ENCODE measurements around the gene PAX5. TPM values are rescaled to one million over a fixed set of nuclear protein-coding genes. Genes with fewer than 3 reads are reported as not detected.

PAX5 gene
- total RNA-seq, 4 donors from 2014 or later, result under 0.01 to 0.29 TPM; not detected in 2

- 80 to 90% methylated on average over 6 of the region's 6 CpGs for WGBS, 2 donors
- intact Hi-C loops (cut with DNase I), result loop anchor here (10.0 kb wide), 1 partner anchor 56 kb away; no protein-coding TSS in a partner anchor
- Histone ChIP-seq H3K36me3 (no peaks in the 10 kb centered on the region), H3K9me3 (no peaks in the 10 kb centered on the region), H3K4me3 (no peak overlapping the region), H3K4me1 (no peaks in the 10 kb centered on the region), H3K27me3 (peaks cover 0 to 62% (median 0%) of the 10 kb centered on the region in 4 donors), H3K27ac (no peak overlapping the region)
- TF ChIP-seq CTCF (IDR thresholded peaks at IDR 0.05) (no peak), POLR2A (IDR thresholded peaks at IDR 0.05) (no peak)
- DNase-seq, result no peak
Measured at GRCh38 chr9:36900856-36901220, 133.2 kb downstream of the PAX5 start.

GRCh38 chr9:36900136-36900855, 133.8 kb downstream of the PAX5 start:
- intact Hi-C loops (cut with DNase I), result loop anchor here (10.0 kb wide), 1 partner anchor 55 kb away; no protein-coding TSS in a partner anchor
- no peak overlapping the region for H3K4me3 ChIP-seq
- WGBS, 2 donors, result 71 to 72% methylated on average over 10 to 11 of the region's 18 CpGs
- no peak for DNase-seq
- TF ChIP-seq POLR2A (IDR thresholded peaks at IDR 0.05) (no peak), CTCF (IDR thresholded peaks at IDR 0.05) (no peak)
- no peak overlapping the region for H3K27ac ChIP-seq
- peaks cover 0 to 57% (median 0%) of the 10 kb centered on the region in 4 donors for H3K27me3 ChIP-seq
- H3K36me3 ChIP-seq, result no peaks in the 10 kb centered on the region
- H3K4me1 ChIP-seq, result no peaks in the 10 kb centered on the region
- no peaks in the 10 kb centered on the region for H3K9me3 ChIP-seq

GRCh38 chr9:36899406-36899805, 134.7 kb downstream of the PAX5 start:
- intact Hi-C loops (cut with DNase I), result no loop called here

GRCh38 chr9:36898431-36899020, 135.5 kb downstream of the PAX5 start:
- no peaks in the 10 kb centered on the region for H3K4me1 ChIP-seq
- TF ChIP-seq CTCF (IDR thresholded peaks at IDR 0.05) (no peak), POLR2A (IDR thresholded peaks at IDR 0.05) (no peak)
- H3K36me3 ChIP-seq, result no peaks in the 10 kb centered on the region
- 80 to 90% methylated on average over 6 to 16 of the region's 18 CpGs for WGBS, 2 donors
- H3K4me3 ChIP-seq, result no peak overlapping the region
- H3K9me3 ChIP-seq, result no peaks in the 10 kb centered on the region
- no peak for DNase-seq
- intact Hi-C loops (cut with DNase I), result no loop called here
- no peak overlapping the region for H3K27ac ChIP-seq
- peaks cover 0 to 50% (median 0%) of the 10 kb centered on the region in 4 donors for H3K27me3 ChIP-seq

More at GRCh38 chr9:36899406-36899805, 134.7 kb downstream of the PAX5 start:
- H3K4me1 ChIP-seq, result no peaks in the 10 kb centered on the region
- no peak overlapping the region for H3K27ac ChIP-seq
- peaks cover 0 to 50% (median 0%) of the 10 kb centered on the region in 4 donors for H3K27me3 ChIP-seq
- TF ChIP-seq CTCF (IDR thresholded peaks at IDR 0.05) (no peak), POLR2A (IDR thresholded peaks at IDR 0.05) (no peak)
- H3K36me3 ChIP-seq, result no peaks in the 10 kb centered on the region
- DNase-seq, result no peak
- WGBS, 2 donors, result 79 to 91% methylated on average over 3 to 4 of the region's 4 CpGs
- H3K4me3 ChIP-seq, result no peak overlapping the region
- no peaks in the 10 kb centered on the region for H3K9me3 ChIP-seq

- H3K4me3 ChIP-seq, result no peak overlapping the region
- TF ChIP-seq CTCF (IDR thresholded peaks at IDR 0.05) (no peak), POLR2A (IDR thresholded peaks at IDR 0.05) (no peak)
- intact Hi-C loops (cut with DNase I), result no loop called here
- H3K27ac ChIP-seq, result no peak overlapping the region
- 22 to 40% methylated on average over 2 of the region's 2 CpGs for WGBS, 2 donors
- H3K4me1 ChIP-seq, result no peaks in the 10 kb centered on the region
- H3K27me3 ChIP-seq, result peaks cover 0 to 56% (median 0%) of the 10 kb centered on the region in 4 donors
- H3K9me3 ChIP-seq, result no peaks in the 10 kb centered on the region
- no peaks in the 10 kb centered on the region for H3K36me3 ChIP-seq
- no peak for DNase-seq
Measured at GRCh38 chr9:36897478-36897877, 136.6 kb downstream of the PAX5 start.

All from esophagus squamous epithelium (tissue), 5 donors.